Measurements from ENCODE around the gene ZNF662.

GRCh38 chr3:42895580-42895868, 10.4 kb upstream of the ZNF662 start:
- TF ChIP-seq ZFP3 (CRISPR knock-in tag; IDR thresholded peaks at IDR 0.05) (no peak), ISL1 (CRISPR knock-in tag; IDR thresholded peaks at IDR 0.05) (no peak), ZNF8 (CRISPR knock-in tag; IDR thresholded peaks at IDR 0.05) (no peak), PATZ1 (CRISPR knock-in tag; IDR thresholded peaks at IDR 0.05; ENCODE audit: borderline replicate concordance) (no peak), CREB5 (CRISPR knock-in tag; IDR thresholded peaks at IDR 0.05; ENCODE audit: low read depth) (no peak), ZFP30 (CRISPR knock-in tag; IDR thresholded peaks at IDR 0.05) (no peak), ARNTL (CRISPR knock-in tag; IDR thresholded peaks at IDR 0.05; ENCODE audit: borderline replicate concordance, low read depth) (no peak)

All from SK-N-SH treated with all-trans-retinoic acid at 6 μM for 48 hours (cell line).